HG02870 (cell line): ENCODE data around the gene GOLGA8N.
A peak's percentile ranks its signal among the peaks of the same experiment; 100 is the strongest.
"Not testable (repeated sequence)": the region's sequence is repeated elsewhere in the genome, so short reads cannot be mapped to it uniquely, and the experiment has no call there.

Experiments
- ATAC-seq: cut with Tn5 transposase; IDR thresholded peaks from one replicate; pipeline ENCODE4 v1.9.1; 2021; ENCODE audit warnings: mild to moderate bottlenecking, moderate library complexity; ENCODE audit not compliant: unreplicated experiment

Gene GOLGA8N

GRCh38 chr15:32593151-32593550 is at the start of gene GOLGA8N:
GOLGA8N (plus strand) TSS chr15:32593456.
- not testable (repeated sequence) for ATAC-seq

GRCh38 chr15:32543456-32543855 is 49.8 kb upstream of the GOLGA8N start:
- not testable (repeated sequence) for ATAC-seq

GRCh38 chr15:32545129-32545528 is 48.1 kb upstream of the GOLGA8N start:
- ATAC-seq: not testable (repeated sequence)

- not testable (repeated sequence) for ATAC-seq
Observed at GRCh38 chr15:32554587-32554986, 38.7 kb upstream of the GOLGA8N start.

- not testable (repeated sequence) for ATAC-seq
Observed at GRCh38 chr15:32562198-32562597, 31.1 kb upstream of the GOLGA8N start.

- not testable (repeated sequence) for ATAC-seq
Observed at GRCh38 chr15:32568988-32569387, 24.3 kb upstream of the GOLGA8N start.

GRCh38 chr15:32578482-32578881 is 14.8 kb upstream of the GOLGA8N start:
- ATAC-seq: not testable (repeated sequence)

GRCh38 chr15:32585844-32586243 is 7.4 kb upstream of the GOLGA8N start:
- not testable (repeated sequence) for ATAC-seq

GRCh38 chr15:32609518-32609917 is 16.3 kb downstream of the GOLGA8N start:
- not testable (repeated sequence) for ATAC-seq

GRCh38 chr15:32610719-32611118 is 17.5 kb downstream of the GOLGA8N start:
- not testable (repeated sequence) for ATAC-seq

- peak; percentile 13 for ATAC-seq
Observed at GRCh38 chr15:32614712-32615050, 21.4 kb downstream of the GOLGA8N start.

- peak; percentile 82 for ATAC-seq
Observed at GRCh38 chr15:32615051-32615870, 22.0 kb downstream of the GOLGA8N start, which contains the start of gene ARHGAP11A. ARHGAP11A (plus strand) TSS chr15:32615504; CDS start chr15:32616212, 708 bp downstream.

- ATAC-seq: not testable (repeated sequence)
Observed at GRCh38 chr15:32615871-32616426, 22.7 kb downstream of the GOLGA8N start.

- no peak for ATAC-seq
Observed at GRCh38 chr15:32636410-32636809, 43.2 kb downstream of the GOLGA8N start.

- ATAC-seq: peak; percentile 61
Observed at GRCh38 chr15:32636908-32637567, 43.8 kb downstream of the GOLGA8N start.

GRCh38 chr15:32637704-32638103 is 44.4 kb downstream of the GOLGA8N start:
- no peak for ATAC-seq

- no peak for ATAC-seq
Observed at GRCh38 chr15:32641517-32642059, 48.3 kb downstream of the GOLGA8N start, which contains the start of gene SCG5. SCG5 (plus strand) TSS chr15:32641710; CDS start chr15:32643593, 1,883 bp downstream.

GRCh38 chr15:32642667-32643435 is 49.6 kb downstream of the GOLGA8N start:
- no peak for ATAC-seq

- ATAC-seq: no peak
Observed at GRCh38 chr15:32643907-32644445, 50.7 kb downstream of the GOLGA8N start.

- ATAC-seq: no peak
Observed at GRCh38 chr15:32646291-32646690, 53.0 kb downstream of the GOLGA8N start.
